ENCODE data around the gene RNF169.

The RNF169 gene

DNA sequence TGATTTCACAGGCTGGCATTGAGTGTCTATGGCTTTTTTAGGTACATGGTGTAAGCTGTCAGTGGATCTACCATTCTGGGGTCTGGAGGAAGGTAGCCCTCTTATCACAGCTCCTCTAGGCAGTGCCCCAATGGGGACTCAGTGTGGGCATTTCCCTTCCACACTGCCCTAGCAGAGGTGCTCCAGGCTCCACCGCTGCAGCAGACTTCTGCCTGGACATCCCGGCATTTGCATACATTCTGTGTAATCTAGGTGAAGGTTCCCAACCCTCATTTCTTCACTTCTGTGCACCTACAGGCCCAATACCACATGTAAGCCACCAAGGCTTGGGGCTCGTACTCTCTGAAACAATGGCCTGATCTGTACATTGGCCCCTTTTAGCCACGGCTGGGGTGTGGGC, 78.3 kb downstream of the RNF169 start:
- no peak for DNase-seq

DNA sequence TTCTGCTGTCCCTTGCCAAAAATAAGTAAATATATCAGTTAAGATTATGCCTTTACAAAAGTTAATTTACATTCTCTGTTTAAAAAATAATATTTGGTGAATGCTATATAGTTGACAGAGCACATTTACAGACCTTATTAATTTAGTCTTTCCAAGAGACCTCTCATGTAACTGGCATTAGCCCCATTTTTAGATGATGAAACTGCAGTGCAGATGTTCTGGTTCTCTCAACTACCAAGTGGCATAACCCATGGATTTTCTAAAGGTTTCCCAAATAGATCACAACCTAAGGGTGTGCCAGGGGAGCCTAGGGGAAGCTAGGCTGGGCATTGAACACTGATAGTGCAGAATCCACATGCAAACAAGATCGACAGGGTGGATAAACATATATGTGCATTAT, 88.5 kb downstream of the RNF169 start:
- no peak for DNase-seq

- no peak for DNase-seq
Measured at GRCh38 chr11:74838188-74838587, 89.5 kb downstream of the RNF169 start.

- no peak for DNase-seq
Measured at GRCh38 chr11:74839446-74839845, 90.8 kb downstream of the RNF169 start.

DNA sequence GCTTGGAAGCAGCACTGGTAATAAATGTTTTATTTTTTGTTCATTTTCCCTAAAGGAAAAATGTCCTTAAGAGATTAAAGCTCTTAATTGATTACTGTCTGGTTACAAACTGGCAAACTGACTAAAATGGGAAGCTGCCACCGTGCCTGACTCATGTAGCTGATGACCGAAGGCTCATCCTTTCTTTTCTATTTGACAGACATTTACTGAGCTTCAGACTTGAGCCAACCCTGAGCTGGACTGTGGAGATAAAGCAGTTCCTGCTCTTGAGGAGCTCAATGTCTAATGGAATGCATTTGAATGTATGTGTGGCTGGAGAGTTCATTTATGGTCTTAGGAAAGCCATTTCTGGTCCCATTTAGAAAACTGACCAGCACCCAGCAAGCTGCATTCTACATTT, 91.3 kb downstream of the RNF169 start:
- DNase-seq: no peak

GRCh38 chr11:74840486-74840885, 91.8 kb downstream of the RNF169 start:
- no peak for DNase-seq

DNA sequence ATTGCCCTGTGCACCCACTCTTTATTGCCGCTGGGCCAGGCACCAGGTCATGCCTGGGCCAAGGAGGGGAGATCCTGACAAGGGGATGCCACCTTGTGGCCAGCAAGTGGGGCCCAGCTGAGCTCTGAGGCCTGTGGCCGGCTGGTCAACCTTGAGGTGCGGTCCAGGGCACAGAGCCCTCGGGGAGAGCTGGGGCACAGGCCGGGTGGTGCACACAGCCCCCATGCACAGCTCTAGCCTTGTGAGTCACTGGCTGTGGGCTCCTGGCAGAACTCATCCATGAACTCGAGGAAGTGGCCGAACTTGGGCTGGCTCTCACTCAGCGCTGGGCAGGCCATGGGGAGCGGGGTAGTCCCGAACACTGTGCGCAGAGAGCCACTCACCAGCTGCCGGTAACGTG, 94.3 kb downstream of the RNF169 start:
- DNase-seq: no peak

- DNase-seq: no peak
Measured at GRCh38 chr11:74844072-74844471, 95.4 kb downstream of the RNF169 start.

DNA sequence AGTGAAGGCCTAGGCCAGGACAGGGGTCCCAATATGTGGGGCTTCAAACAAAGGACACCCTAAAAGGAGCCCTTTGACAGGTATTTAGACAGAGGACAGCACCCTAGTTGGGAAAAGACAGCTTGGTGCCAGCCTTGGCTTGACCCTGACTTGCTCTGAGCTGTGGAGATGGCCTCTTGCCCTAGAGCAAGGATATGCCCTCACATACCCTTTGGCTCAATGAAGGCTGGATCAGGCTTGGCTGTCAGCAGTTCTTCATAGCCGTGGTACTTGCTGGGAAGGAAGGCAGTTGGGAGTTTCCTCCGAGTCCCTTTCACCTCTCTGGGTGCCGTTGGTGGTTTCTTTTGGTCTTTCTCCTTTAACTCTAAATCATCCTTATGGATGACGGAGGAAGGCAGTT, 96.2 kb downstream of the RNF169 start:
- DNase-seq: no peak

DNA sequence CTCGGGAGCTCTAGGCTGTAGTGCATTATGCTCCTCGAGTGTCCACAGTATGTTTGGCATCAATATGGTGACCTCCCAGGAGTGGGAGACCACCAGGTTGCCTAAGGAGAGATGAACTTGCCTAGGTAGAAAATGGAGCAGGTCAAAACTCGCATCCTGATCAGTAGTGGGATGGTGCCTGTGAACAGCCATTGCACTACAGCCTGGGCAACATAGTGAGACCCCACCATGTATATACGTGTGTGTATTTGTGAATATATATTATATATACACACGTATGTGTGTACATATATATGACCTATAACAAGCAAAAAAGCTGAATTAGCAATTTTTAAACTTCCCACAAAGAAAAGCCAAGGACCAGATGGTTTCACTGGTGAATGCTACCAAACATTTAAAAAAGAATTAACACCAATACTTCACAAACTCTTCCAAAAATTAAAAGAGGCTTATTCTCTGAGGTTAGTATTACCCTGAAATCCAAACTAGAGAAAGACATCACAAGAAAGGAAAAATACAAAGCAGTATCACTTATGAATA, 97.4 kb downstream of the RNF169 start:
- DNase-seq: no peak

DNA sequence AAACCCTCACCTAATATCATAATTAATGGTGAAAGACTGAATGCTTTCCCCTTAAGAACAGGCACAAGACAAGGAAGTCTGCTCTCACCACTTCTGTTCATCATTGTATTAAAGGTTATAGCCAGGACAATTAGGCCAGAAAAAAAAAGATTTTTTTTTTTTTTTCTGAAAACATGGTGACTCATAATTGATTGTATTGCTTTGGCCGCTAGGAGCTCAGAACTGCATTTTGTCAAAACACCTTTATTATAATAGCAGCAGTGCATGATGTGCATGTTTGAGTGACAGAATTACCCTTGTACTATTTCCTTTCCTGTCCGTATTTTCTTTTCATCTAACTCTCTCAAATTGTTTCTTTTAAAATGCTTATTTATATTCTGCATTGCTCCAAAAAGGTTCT, 98.1 kb downstream of the RNF169 start:
- DNase-seq: no peak

DNA sequence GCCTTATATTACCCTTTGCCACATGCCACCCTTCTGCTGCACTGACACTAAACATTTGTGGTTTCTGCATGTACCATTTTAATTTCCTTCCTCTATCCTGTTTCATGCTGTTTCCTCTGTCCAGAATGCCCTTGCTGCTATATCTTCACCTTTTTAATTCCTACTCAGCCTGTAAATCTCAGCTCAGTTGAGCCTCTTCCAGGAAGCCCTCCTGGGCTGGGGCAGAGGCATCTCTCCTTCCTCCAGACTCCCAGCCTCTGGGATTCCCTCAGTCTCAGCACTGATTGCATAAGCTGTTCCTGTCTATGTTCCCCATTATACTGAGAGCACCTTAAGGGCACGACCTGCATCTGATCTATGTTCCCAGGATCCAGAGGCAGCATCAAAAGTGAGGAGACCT, 98.7 kb downstream of the RNF169 start:
- DNase-seq: no peak

DNA sequence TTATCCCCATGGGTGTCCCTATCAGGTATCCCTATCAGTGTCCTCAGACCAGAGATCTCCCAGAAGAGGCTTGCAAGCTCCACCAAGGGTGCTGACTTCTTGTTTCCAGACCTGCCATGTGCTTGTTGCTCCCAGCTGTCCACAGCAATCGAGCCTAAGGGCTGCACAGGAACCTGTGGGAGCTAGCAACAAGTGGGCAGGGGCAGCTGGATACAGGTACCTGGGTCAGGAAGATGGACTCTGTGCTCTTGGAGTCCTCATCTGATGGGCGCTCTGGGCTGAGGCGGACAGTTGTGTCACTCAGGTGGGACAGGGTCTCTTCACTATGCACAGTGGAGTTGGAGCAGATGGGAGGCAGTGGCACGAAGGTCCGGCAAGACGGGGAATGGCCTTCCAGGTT, 99.2 kb downstream of the RNF169 start:
- no peak for DNase-seq

DNA sequence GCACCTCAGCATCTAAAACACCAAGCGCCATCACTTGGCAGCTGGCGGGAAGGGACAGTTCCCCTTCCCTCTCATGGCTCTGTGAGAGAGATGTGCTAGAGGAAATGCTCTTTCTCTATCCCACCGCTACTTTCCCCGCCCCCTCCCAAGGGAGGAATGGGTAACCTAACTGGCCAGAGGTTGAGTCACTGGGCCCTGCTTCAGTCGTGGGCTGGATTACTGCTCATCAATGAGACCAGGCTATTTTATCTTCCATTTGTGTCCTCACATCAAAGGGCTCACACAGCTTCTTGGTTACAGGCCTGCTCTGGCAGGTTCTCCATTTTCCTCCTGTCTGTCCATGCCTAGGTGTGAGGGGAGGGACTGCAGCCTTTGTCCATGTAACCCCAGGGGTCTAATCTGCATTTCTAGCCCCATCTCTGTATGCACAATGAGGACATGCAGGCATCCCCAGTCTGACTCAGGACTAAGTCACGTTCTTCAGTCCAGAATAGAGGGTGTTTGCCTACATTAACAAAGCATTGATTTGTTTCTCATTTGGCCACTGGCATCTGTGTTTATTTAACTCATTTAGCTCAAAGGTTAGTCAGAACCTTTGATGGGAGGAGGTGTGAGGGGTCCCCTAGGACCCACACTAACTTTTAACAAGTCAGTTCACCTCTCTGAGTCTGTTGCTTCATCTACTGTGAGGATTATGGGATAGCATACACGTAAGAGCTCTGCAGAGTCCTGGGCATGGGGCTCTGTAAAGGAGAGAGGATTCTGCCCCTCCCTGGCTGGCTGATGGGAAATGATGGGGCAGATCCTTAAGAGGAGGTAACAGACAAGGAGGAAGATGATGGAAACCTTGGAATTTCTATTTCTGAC, 101.1 kb downstream of the RNF169 start:
- DNase-seq: no peak

GRCh38 chr11:74853223-74853622, 104.6 kb downstream of the RNF169 start:
- no peak for DNase-seq

GRCh38 chr11:74860743-74861142, 112.1 kb downstream of the RNF169 start:
- no peak for DNase-seq

DNA sequence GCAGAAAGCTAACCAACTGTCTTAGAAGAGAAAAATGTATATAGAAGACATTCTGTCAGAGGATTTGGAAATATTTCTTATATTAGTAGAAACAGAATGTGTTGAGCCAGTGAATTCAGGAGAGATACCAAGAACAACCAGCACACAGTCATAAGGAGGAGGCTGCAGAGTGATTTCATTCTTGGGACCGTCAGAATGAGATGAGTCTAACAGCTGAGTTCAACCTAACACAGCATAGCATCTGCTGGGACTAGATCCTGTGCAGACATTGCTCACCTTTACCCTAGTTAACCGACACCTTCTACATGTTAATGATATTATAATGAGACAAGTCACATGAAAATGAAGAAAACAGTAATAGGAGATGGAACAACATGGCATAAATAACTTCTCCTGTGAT, 114.8 kb downstream of the RNF169 start:
- no peak for DNase-seq

DNA sequence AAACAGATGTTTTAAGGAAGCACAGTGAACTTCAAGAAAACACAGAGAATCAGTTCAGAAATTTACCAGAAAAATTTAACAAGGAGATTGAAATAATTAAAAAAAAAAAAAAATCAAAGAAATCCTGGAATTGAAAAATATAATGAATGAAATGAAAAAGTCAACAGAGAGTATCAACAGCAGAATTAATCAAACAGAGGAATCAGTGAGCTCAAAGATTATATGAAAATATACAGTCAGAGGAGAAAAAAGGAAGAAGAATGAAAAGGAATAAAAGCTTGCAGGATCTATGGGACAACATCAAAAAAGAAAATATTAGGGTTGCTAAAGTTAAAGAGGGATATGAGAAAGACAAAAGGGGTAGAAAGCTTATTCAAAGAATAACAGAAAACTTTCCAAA, 117.9 kb downstream of the RNF169 start:
- no peak for DNase-seq

DNA sequence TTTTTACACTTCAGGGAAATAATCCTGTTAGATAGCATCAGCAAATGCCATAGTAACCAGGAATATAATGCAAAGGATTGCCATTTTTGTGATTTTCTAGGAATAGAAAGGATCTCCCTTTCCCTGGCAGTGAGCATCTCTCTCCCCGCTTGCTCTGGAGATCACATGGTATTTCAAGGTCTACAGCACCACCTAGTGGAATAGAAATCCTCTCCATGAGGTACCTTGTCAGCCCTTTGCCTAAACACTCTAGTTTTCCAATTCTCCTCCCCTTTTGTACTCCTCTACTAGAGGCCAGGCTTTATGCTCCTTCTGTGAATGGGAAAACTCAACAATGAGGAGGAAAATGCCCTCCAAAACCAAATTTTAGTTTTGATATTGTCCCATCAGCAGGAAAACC, 121.8 kb downstream of the RNF169 start:
- DNase-seq: peak; percentile 33

DNA sequence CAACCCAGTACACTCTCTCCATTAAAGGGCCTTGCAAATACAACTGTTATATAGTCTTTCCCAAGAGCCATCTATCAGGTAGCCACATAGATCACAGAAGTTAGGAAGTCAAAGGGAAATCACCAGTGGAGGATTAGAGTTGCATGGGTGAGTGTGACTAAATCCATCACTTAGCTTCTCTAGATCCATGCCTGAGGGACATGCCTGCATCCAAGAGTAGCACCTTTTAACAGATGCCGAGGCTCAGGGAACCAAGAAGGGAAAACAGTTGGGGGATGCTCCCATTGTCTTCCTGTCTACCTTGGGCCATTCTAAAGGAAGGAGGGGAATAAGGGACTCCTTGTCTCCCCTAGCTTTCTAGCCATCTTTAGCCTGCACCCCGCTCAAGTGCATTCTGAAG, 122.4 kb downstream of the RNF169 start:
- no peak for DNase-seq

- DNase-seq: no peak
Measured at GRCh38 chr11:74877132-74877531, 128.5 kb downstream of the RNF169 start.
